Cortex of kidney (tissue), 1 donor: ENCODE measurements around the gene KIFAP3.
"Not testable (repeated sequence)": the region's sequence is repeated elsewhere in the genome, so short reads cannot be mapped to it uniquely, and the experiment has no call there.

ENCODE experiments used
- DNase-seq: peaks from one replicate; lab custom pipeline; 2025; lab: John Stamatoyannopoulos, UW

Gene KIFAP3

GRCh38 chr1:170074250-170075157 is at the start of gene KIFAP3:
Gene KIFAP3 (minus strand): TSS chr1:170074695. CDS start chr1:170074467, 228 bp downstream.
- DNase-seq = peak; percentile 85

DNA sequence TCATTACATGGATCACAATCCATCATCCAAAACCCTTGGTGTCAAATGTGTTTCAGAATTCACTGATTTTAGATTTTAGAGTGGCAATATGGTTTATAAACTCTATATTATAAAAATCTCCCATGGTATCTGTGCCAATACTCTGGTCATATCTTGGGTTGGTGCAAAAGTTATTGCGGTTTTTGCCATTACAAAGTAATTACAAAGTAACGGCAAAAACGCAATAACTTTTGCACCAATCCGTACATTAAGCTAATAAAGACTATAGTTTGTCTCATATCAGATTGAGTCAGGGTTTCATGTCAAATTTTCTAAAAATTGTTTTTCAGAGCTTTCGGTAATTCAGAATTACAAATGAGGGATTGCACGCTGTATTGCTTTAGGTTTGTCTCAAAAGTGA is 47.9 kb upstream of the KIFAP3 start:
- DNase-seq = no peak

GRCh38 chr1:170114906-170115305 is 40.4 kb upstream of the KIFAP3 start:
- DNase-seq = no peak

DNA sequence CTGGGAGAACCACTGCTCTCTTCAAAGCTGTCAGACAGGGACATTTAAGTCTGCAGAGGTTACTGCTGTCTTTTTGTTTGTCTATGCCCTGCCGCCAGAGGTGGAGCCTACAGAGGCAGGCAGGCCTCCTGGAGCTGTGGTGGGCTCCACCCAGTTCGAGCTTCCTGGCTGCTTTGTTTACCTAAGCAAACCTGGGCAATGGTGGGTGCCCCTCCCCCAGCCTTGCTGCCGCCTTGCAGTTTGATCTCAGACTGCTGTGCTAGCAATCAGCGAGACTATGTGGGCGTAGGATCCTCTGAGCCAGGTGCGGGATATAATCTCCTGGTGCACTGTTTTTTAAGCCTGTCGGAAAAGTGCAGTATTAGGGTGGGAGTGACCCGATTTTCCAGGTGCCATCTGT is 38.6 kb upstream of the KIFAP3 start:
- not testable (repeated sequence) for DNase-seq

GRCh38 chr1:170097449-170097948 is 23.0 kb upstream of the KIFAP3 start:
- DNase-seq = no peak

DNA sequence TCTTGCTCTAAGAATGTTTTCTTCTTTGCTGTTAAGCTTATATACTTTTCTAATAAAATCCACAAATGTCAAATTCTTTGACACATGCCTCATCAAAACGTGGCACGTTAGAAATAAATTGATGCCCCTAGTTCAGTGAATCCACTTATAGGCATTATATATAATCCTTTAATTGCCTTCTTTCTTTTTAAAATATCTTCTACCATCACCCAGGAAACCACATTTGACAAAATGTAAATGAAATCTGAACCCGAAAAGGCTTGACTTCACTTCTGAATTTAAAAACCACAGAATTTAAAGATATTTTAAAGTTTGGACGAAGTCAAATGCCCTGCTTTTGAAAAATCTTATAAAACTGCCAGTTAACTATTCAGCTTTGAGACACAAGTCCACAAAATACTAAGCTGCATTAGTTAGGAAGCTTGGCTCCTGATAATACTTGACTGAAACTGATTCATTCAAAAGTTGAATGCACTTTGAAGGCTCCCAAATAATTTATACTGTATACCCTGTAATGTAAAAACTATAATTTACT is 22.4 kb upstream of the KIFAP3 start:
- no peak for DNase-seq

DNA sequence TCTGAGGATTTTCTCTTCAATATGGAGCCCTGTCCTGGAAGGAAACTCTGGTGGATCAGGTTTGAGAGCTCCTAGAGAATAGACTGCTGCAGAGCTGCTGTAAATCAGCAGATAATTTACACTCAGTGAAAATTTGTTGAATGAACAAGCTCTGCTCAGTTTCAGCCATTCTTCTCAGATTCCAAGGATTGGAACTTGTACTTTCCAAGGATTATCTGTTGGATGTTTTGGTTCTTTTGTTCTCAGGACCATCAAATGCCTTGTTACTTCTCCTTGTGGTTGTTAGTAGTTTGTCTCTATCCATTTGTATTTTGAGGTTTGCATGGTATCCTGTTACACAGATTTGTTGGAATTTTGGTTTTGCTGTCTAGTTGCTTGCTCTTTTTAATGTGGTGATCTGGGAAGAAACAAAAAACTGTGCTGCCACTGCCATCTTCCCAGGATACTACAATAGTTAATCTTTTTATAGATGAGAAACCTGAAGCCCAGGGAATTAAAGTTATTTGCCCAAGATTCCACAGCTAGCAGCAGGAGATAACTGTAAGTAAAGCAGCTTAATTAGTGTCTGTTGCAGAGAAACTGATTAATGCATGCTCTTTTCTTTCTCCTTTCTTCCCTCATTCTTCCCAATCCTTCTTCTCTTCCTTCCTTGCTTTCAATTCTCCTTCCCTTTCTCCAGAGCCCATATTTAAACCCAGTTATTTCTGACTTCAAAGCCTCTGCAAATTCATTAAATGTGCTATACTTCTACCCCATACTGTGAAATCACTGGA is 21.7 kb upstream of the KIFAP3 start:
- no peak for DNase-seq

- not testable (repeated sequence) for DNase-seq
These were observed 20.5 kb upstream of the KIFAP3 start for GRCh38 chr1:170094697-170095616.

DNA sequence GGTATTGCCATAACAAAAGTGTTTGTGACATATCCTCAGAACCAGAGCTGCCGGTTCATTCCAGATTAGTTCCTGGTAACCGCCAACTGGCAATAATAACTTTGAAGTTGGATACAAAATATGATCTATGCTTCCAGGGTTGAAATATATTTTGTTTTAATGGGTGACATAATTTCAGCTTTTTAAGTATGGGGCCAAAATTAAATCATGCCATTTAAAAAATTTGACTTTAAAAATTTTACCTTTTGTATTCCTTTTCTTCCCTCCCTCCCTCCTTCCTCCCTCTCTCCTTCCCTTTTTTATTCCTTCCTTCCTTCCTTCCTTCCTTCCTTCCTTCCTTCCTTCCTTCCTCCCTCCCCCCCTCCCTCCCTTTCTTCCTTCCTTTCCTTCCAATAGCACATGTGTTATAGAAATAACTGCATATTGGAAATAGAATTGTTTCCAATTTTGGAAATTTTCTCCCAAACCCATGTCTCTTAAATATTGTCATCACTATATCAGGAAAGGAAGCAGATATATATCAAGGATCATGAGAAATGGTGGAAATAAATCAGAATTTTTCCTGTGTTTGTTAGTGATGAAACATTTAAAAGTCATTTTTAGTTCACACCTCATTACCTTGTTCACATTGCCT is 12.0 kb upstream of the KIFAP3 start:
- no peak for DNase-seq

DNA sequence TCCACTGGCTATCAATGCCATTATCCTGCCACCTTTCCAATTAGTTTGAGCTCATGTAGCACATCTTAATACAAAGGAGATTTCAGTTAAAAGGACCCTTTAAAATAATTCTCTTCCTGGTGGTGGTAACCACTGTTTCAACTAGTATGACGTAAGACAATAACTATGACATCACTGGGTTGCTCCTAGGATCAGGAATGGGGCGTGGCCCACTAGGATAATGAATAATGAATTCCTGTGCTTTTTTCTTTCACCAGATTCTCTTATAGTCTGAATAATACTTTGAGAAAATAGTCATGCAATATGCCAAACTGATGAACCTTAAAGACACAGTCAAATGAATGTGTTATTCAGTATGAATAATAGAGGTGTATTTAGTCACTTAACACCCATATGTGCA is 10.6 kb upstream of the KIFAP3 start:
- DNase-seq = no peak

- no peak for DNase-seq
These were observed 4.2 kb upstream of the KIFAP3 start for GRCh38 chr1:170078610-170079189.

DNA sequence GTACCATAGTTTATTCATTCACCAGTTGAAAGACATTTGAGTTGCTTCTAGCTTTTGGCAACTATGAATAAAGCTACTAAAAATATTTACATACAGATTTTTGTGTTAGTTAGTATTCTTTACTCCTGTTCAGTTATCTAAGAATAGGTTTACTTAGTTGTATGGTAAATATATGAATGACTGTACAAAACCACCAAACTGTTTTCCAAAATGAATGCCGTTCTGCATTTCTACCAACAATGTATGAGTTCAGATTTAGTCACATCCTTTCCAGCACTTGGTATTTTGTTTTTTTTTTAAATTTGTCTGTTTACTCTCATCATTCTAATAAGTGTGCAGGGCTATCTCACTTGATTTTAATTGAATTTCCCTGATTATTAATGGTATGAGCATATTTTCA is 3.4 kb upstream of the KIFAP3 start:
- no peak for DNase-seq

- DNase-seq = not testable (repeated sequence)
These were observed 2.5 kb upstream of the KIFAP3 start for GRCh38 chr1:170076952-170077351.

DNA sequence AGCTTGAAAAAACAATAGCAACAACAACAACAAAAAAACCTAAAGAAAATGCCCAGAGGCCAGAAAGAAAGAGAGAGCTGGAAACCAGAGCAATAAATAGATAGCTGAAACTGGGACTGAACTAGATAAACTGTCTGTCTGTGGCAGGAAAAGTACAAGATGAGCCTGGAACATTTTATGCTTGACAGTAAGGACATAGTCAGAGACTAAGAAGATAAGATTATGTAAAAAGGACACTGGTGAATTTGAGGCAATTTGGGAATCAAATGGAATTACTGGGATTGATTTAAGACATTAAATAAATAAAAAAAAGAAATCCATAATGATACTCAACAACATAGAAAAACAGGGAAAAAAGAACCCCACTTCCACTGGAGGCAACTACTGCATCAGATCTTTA is 1.7 kb upstream of the KIFAP3 start:
- no peak for DNase-seq

- no peak for DNase-seq
These were observed 691 bp upstream of the KIFAP3 start for GRCh38 chr1:170075186-170075585.

DNA sequence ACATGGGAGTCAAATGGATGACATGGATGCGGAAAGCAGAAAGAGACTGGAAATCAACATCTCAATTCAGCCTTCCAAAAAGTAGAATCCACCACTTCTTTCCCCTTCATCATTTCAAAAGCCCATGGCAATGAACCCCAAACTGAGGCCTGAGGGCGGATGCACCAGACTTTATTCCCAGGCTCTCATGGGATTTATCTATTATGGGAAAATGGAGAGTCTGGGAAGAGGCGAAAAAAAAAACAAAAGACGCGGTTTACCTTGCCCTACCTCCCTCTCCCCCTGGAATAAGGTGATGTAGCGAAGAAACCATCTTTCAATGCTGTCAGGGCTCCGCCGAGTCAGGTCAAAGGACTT is 624 bp downstream of the KIFAP3 start:
- DNase-seq = no peak

DNA sequence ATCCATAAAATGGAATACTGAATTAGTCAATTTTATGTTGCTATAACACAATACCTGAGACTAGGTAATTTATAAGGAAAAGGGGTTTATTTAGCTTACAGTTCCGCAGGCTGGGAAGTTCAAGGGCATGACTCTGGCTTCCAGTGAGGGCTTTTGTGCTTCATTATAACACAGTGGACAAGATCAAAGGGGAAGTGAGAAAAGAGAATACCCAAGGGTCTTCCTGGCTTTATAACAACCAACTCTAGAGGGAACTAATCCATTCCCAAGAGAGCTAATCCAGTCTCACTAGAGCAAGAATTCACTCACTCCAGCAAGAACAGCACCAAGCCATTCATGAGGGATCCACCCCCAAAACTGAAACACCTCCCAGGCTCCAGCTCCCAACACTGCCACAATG is 3.1 kb downstream of the KIFAP3 start:
- no peak for DNase-seq

DNA sequence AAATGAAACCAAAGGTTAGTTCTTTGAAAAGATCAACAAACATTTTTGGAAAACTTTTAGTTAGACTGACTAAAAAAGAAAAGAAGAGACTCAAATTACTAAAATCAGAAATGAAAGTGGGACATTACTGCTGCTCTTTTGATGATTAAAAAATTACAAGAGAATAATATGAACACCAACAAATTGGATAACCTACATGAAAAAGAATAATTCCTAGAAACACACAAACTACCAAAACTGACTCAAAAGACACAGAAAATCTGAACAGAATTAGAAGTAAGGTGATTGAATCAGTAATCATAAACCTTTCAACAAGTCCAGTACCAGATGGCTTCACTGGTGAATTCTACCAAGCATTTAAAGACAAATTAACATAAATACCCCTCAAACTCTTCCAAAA is 5.6 kb downstream of the KIFAP3 start:
- no peak for DNase-seq

GRCh38 chr1:170067253-170067819 is 7.2 kb downstream of the KIFAP3 start:
- DNase-seq = no peak

- DNase-seq = no peak
These were observed 9.7 kb downstream of the KIFAP3 start for GRCh38 chr1:170064821-170065220.
